ENCODE data around the gene SLCO3A1. TPM values are rescaled to one million over a fixed set of nuclear protein-coding genes. Genes with fewer than 3 reads are reported as not detected.

Gene SLCO3A1
- total RNA-seq = 3.8 and 5.7 TPM in 2 replicates

DNA sequence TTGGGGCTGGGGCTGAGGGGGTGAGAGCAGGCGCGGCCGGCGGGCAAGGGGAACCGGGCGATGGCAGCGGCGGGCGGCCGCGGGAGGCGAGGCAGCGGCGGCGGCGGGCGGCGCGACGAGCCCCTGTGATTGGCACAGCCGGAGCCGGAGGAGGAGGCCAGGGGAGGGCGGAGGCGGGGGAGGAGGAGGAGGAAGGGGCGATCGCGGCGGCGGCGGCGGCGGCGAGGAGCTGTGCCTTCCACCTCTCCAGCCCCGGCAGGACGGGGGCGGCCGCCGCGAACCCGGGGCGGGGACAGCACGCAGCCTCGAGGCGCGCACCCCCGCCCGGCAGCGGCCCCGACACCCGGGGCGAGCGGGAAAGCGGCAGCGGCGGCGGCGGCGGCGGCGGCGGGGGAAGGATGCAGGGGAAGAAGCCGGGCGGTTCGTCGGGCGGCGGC is at the start of gene SLCO3A1:
Gene SLCO3A1 (plus strand): TSS at position 198 of the 437 bp plus-strand sequence.

